ENCODE measurements around the gene CST7. TPM values are rescaled to one million over a fixed set of nuclear protein-coding genes. Genes with fewer than 3 reads are reported as not detected.

CST7 gene
- total RNA-seq, 1 donor from 2014 or later: not detected

DNA sequence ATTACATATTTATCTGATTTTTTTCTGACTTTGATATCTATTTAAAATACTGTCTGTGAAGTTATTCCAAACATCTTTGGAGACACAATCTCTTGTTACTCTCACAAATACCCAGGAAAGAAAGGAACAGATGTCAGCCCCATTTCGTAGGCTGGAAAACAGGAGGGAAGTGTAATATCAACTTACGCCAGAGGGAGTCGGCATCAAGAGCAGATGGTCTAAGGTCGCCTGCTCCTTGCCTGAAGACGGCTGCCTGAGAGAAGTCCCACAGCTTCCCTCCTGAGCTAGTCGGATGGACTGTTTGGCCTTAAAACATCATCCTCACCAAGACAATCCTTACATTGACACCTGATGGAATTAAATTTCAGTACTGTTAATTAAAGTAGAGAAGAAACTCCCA lies 13.4 kb downstream of the CST7 start:
- H3K27ac Mint-ChIP-seq (ENCODE audit: unreplicated experiment): peak overlapping the region; percentile 99
- H3K27me3 Mint-ChIP-seq (ENCODE audit: unreplicated experiment): peaks cover 25% of the 10 kb centered on the region
- DNase-seq: no peak
- H3K4me3 Mint-ChIP-seq (ENCODE audit: unreplicated experiment): peak overlapping the region; percentile 87
- TF ChIP-seq, protein P1, sequence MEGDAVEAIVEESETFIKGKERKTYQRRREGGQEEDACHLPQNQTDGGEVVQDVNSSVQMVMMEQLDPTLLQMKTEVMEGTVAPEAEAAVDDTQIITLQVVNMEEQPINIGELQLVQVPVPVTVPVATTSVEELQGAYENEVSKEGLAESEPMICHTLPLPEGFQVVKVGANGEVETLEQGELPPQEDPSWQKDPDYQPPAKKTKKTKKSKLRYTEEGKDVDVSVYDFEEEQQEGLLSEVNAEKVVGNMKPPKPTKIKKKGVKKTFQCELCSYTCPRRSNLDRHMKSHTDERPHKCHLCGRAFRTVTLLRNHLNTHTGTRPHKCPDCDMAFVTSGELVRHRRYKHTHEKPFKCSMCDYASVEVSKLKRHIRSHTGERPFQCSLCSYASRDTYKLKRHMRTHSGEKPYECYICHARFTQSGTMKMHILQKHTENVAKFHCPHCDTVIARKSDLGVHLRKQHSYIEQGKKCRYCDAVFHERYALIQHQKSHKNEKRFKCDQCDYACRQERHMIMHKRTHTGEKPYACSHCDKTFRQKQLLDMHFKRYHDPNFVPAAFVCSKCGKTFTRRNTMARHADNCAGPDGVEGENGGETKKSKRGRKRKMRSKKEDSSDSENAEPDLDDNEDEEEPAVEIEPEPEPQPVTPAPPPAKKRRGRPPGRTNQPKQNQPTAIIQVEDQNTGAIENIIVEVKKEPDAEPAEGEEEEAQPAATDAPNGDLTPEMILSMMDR (IDR thresholded peaks at IDR 0.05; ENCODE audit: partially characterized antibody, unreplicated experiment): peak; percentile 54
- peaks cover 54% of the 10 kb centered on the region for H3K4me1 Mint-ChIP-seq (ENCODE audit: low read depth, unreplicated experiment)
- peaks cover 26% of the 10 kb centered on the region for H3K9me3 Mint-ChIP-seq (ENCODE audit: unreplicated experiment)
- H3K36me3 Mint-ChIP-seq (ENCODE audit: unreplicated experiment): peaks cover 13% of the 10 kb centered on the region

DNA sequence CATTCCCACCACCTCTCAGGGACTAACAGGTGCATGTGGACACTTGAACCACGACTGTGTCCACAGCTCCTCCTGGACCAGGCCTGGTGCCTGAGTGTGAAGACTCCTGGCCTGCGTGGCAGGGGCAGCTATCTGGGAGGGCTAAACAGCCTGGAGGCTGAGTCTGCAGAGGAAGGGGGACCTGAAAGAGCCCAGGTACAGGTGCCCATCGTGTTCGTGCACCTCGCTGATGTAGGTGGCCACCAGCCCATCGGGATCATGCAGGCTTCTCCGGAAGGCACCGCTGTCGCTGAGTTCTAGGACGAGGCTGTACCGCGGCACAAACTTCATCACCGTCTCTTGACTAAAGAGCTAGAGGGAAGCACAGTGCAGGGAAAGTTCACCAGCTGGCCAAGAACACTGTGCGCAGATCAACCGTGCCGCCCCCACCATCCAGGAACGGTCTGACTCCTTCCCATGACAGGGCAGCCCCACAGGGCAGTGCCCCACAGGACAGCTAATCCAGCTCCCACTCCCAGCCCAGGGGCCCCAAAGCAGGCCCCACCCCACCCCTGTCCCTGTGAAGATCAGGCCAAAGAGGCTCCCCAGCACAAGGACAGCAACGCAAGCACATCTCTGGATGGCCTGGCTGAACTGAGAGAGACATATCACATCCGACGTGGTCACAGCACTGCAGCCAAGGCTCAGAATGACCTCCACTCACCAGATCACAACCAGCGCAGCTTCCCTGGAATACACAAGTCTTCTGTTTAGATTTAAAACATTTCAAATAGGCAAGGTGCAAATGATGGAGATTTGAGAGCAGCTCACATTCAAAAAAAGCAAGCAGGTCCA lies 14.8 kb downstream of the CST7 start:
- H3K9me3 Mint-ChIP-seq (ENCODE audit: unreplicated experiment): peaks cover 36% of the 10 kb centered on the region
- H3K27me3 Mint-ChIP-seq (ENCODE audit: unreplicated experiment): peaks cover 29% of the 10 kb centered on the region
- no peak for DNase-seq
- peaks cover 13% of the 10 kb centered on the region for H3K36me3 Mint-ChIP-seq (ENCODE audit: unreplicated experiment)
- TF ChIP-seq, protein P1 (IDR thresholded peaks at IDR 0.05; ENCODE audit: partially characterized antibody, unreplicated experiment): no peak
- H3K4me1 Mint-ChIP-seq (ENCODE audit: low read depth, unreplicated experiment): peaks cover 68% of the 10 kb centered on the region
- H3K4me3 Mint-ChIP-seq (ENCODE audit: unreplicated experiment): peak overlapping the region; percentile 87
- peak overlapping the region; percentile 99 for H3K27ac Mint-ChIP-seq (ENCODE audit: unreplicated experiment)

DNA sequence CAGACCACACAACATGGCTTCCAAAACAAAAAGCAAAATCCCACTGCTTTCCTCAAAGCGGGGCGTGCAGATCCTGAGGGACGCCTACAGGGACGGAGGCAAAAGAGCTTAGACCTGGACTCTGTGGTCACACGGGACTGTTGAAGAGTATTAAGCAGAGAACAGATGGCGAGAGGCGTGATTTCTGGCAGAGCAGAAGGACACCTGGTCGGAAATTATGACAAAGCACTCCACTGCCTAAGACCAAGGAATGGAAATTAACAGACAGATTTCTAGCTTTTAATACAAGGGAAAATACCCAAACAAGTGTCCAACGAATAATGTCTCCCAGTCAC lies 15.4 kb downstream of the CST7 start:
- H3K9me3 Mint-ChIP-seq (ENCODE audit: unreplicated experiment): peaks cover 36% of the 10 kb centered on the region
- peak overlapping the region; percentile 99 for H3K27ac Mint-ChIP-seq (ENCODE audit: unreplicated experiment)
- peaks cover 73% of the 10 kb centered on the region for H3K4me1 Mint-ChIP-seq (ENCODE audit: low read depth, unreplicated experiment)
- H3K36me3 Mint-ChIP-seq (ENCODE audit: unreplicated experiment): peaks cover 13% of the 10 kb centered on the region
- peaks cover 29% of the 10 kb centered on the region for H3K27me3 Mint-ChIP-seq (ENCODE audit: unreplicated experiment)
- peak overlapping the region; percentile 78 for H3K4me3 Mint-ChIP-seq (ENCODE audit: unreplicated experiment)
- TF ChIP-seq, protein P1 (IDR thresholded peaks at IDR 0.05; ENCODE audit: partially characterized antibody, unreplicated experiment): no peak
- no peak for DNase-seq

DNA sequence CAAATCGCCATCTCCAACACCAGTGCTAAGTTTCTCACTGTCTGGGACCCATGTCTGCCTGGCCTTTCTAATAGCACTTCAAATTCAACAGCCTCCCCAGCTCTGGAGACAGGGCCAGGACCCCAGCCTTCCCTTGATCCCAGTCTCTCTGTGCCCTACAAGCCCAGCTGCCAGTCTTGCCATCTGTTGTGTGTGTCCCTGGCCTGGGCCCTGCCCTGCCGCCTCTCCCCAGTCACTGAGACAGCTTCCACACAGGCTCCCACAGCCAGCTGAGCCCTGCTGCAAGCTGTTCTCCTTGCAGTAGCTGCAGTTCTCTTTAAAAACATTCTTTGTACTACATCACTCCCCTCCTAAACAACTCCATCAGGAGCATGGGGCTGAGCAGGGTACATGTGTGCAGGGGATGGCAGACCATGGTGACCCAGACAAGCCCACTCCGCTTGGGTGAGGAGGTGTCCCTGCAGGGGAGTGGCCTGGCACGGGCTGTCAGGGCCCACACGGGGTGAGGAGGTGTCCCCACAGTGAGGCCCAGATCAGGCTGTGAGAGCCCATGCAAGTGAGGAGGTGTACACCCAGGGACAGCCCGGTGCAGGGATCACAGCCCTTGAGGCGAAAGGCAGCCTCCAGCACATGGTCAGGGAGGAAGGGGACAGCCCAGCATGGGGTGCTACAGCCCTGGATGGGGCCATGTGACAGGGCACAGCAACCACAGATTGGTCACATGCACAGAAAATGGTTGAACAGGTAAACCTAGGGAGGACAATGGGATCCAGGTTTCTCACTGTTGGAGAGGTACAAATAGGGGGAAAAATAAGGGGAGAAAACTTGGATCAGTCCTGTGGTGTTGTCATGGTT lies 16.2 kb downstream of the CST7 start:
- H3K27ac Mint-ChIP-seq (ENCODE audit: unreplicated experiment): peak overlapping the region; percentile 99
- peak overlapping the region; percentile 78 for H3K4me3 Mint-ChIP-seq (ENCODE audit: unreplicated experiment)
- TF ChIP-seq, protein P1 (IDR thresholded peaks at IDR 0.05; ENCODE audit: partially characterized antibody, unreplicated experiment): no peak
- H3K9me3 Mint-ChIP-seq (ENCODE audit: unreplicated experiment): peaks cover 36% of the 10 kb centered on the region
- peaks cover 13% of the 10 kb centered on the region for H3K36me3 Mint-ChIP-seq (ENCODE audit: unreplicated experiment)
- peaks cover 78% of the 10 kb centered on the region for H3K4me1 Mint-ChIP-seq (ENCODE audit: low read depth, unreplicated experiment)
- peak; percentile 82 for DNase-seq
- H3K27me3 Mint-ChIP-seq (ENCODE audit: unreplicated experiment): peaks cover 27% of the 10 kb centered on the region

All from glutamatergic neuron (in vitro differentiated cells).